SK-N-SH treated with all-trans-retinoic acid at 6 μM for 48 hours (cell line): Measurements from ENCODE around the gene TNRC6B.

Source experiments
- ATAC-seq: fragments of 200-7000 bp; cut with Tn5 transposase; 3 replicates; pipeline ENCODE4 v1.9.1; 2020; ENCODE audit warnings: mild to moderate bottlenecking, moderate library complexity
- ARNTL ChIP-seq: fragments of 450-650 bp; formaldehyde crosslinking; IDR thresholded peaks from 2 replicates; pipeline ENCODE4 v1.5.0; 2020; ENCODE audit warnings: low read depth, mild to moderate bottlenecking, moderate library complexity, borderline replicate concordance
- BACH2 ChIP-seq: fragments of 250-450 bp; sonication (Bioruptor Pico); IDR thresholded peaks from 2 replicates; pipeline ENCODE4 v1.9.0; 2021; ENCODE audit warnings: mild to moderate bottlenecking, borderline replicate concordance
- CREB5 ChIP-seq: fragments of 250-450 bp; sonication (Bioruptor Pico); IDR thresholded peaks from 2 replicates; pipeline ENCODE4 v1.5.1; 2020; ENCODE audit warnings: low read depth, mild to moderate bottlenecking, moderate library complexity
- CSDC2 ChIP-seq: fragments of 250-450 bp; sonication (Bioruptor Pico); IDR thresholded peaks from 2 replicates; pipeline ENCODE4 v1.5.0; 2020; ENCODE audit warnings: mild to moderate bottlenecking, moderate library complexity
- ESRRG ChIP-seq: fragments of 250-450 bp; sonication (Bioruptor Pico); IDR thresholded peaks from 2 replicates; pipeline ENCODE4 v1.6.1; 2021; ENCODE audit warnings: mild to moderate bottlenecking
- GLIS3 ChIP-seq: fragments of 250-450 bp; sonication (Bioruptor Pico); IDR thresholded peaks from 2 replicates; pipeline ENCODE4 v1.5.0; 2020; ENCODE audit warnings: mild to moderate bottlenecking, moderate library complexity
- OSR1 ChIP-seq: fragments of 250-450 bp; sonication (Bioruptor Pico); IDR thresholded peaks from 2 replicates; pipeline ENCODE4 v1.8.0; 2022; ENCODE audit warnings: moderate library complexity, mild to moderate bottlenecking, inconsistent platforms
- PATZ1 ChIP-seq: fragments of 250-450 bp; sonication (Bioruptor Pico); IDR thresholded peaks from 2 replicates; pipeline ENCODE4 v1.8.0; 2020; ENCODE audit warnings: mild to moderate bottlenecking, moderate library complexity, borderline replicate concordance
- POU6F1 ChIP-seq: fragments of 250-450 bp; sonication (Bioruptor Pico); IDR thresholded peaks from 2 replicates; pipeline ENCODE4 v1.8.0; 2021; ENCODE audit warnings: low read depth, mild to moderate bottlenecking, moderate library complexity, borderline replicate concordance
- PPARA ChIP-seq: fragments of 250-450 bp; sonication (Bioruptor Pico); IDR thresholded peaks from 2 replicates; pipeline ENCODE4 v1.5.0; 2020; ENCODE audit warnings: mild to moderate bottlenecking, borderline replicate concordance
- RARB ChIP-seq: fragments of 250-450 bp; sonication (Bioruptor Pico); IDR thresholded peaks from 2 replicates; pipeline ENCODE4 v1.8.0; 2021; ENCODE audit warnings: mild to moderate bottlenecking, moderate library complexity
- SNAI2 ChIP-seq: fragments of 250-450 bp; sonication (Bioruptor Pico); IDR thresholded peaks from 2 replicates; pipeline ENCODE4 v1.5.0; 2020; ENCODE audit warnings: mild to moderate bottlenecking, moderate library complexity
- TCF4 ChIP-seq: fragments of 250-450 bp; sonication (Bioruptor Pico); IDR thresholded peaks from 2 replicates; pipeline ENCODE4 v1.8.0; 2021; ENCODE audit warnings: mild to moderate bottlenecking, moderate library complexity, borderline replicate concordance
- TOX ChIP-seq: fragments of 250-450 bp; sonication (Bioruptor Pico); IDR thresholded peaks from 2 replicates; pipeline ENCODE4 v1.8.0; 2021; ENCODE audit warnings: mild to moderate bottlenecking, moderate library complexity, borderline replicate concordance
- ZC3H10 ChIP-seq: fragments of 250-450 bp; sonication (Bioruptor Pico); IDR thresholded peaks from 2 replicates; pipeline ENCODE4 v1.5.1; 2021; ENCODE audit warnings: mild to moderate bottlenecking, moderate library complexity
- ZFP3 ChIP-seq: fragments of 250-450 bp; sonication (Bioruptor Pico); IDR thresholded peaks from 2 replicates; pipeline ENCODE4 v1.5.0; 2020; ENCODE audit warnings: mild to moderate bottlenecking, moderate library complexity
- ZFP30 ChIP-seq: fragments of 450-650 bp; formaldehyde crosslinking; IDR thresholded peaks from 2 replicates; pipeline ENCODE4 v1.5.0; 2022; ENCODE audit warnings: mild to moderate bottlenecking, moderate library complexity
- ZNF565 ChIP-seq: fragments of 450-650 bp; formaldehyde crosslinking; conservative IDR thresholded peaks from 2 replicates; pipeline ENCODE4 v1.5.0; 2020; ENCODE audit warnings: low read depth, mild to moderate bottlenecking, moderate library complexity
- ZNF70 ChIP-seq: fragments of 450-650 bp; formaldehyde crosslinking; IDR thresholded peaks from 2 replicates; pipeline ENCODE4 v1.5.0; 2020; ENCODE audit warnings: mild to moderate bottlenecking, moderate library complexity
- ZNF8 ChIP-seq: fragments of 450-650 bp; formaldehyde crosslinking; IDR thresholded peaks from 2 replicates; pipeline ENCODE4 v1.5.0; 2020; ENCODE audit warnings: mild to moderate bottlenecking, moderate library complexity
- TF ChIP-seq, protein P1 (sequence below): fragments of 250-450 bp; sonication (Bioruptor Pico); IDR thresholded peaks from 2 replicates; pipeline ENCODE4 v1.5.0; 2020; ENCODE audit warnings: mild to moderate bottlenecking, moderate library complexity

TNRC6B gene

DNA sequence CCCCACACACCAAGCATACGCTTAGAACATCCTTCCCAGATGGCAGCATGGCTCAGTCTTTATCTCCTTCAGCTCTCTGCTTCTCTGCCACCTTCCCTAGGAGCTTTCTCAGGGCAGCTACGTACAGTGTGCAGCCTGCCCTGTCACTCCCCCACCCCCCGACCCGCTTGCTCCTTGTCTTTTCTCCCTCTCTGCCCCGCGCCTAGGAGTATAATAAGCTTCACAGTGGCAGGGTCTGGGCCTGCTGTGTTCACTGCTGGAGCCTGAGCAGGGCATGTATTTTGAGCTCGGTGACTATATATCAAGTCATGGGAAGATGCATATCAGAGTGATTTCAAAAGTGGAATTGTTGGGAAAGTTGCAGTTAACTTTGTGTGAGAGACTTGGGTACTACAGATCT, 112.8 kb downstream of the TNRC6B start:
- no peak for TF ChIP-seq ZNF565
- no peak for ATAC-seq

GRCh38 chr22:40294696-40295095, 117.0 kb downstream of the TNRC6B start:
- no peak for ATAC-seq
- no peak for TF ChIP-seq ZNF70
- no peak for TF ChIP-seq POU6F1 (CRISPR knock-in tag)
- TF ChIP-seq ZFP30 (CRISPR knock-in tag): no peak
- TF ChIP-seq OSR1 (CRISPR knock-in tag): no peak
- TF ChIP-seq ZFP3 (CRISPR knock-in tag): no peak
- no peak for TF ChIP-seq ZC3H10 (CRISPR knock-in tag)
- no peak for TF ChIP-seq ARNTL (CRISPR knock-in tag)
- TF ChIP-seq ZNF8 (CRISPR knock-in tag): no peak
- no peak for TF ChIP-seq TOX (CRISPR knock-in tag)
- TF ChIP-seq PPARA: no peak
- no peak for TF ChIP-seq SNAI2
- no peak for TF ChIP-seq TCF4 (CRISPR knock-in tag)
- TF ChIP-seq ESRRG (CRISPR knock-in tag): no peak
- no peak for TF ChIP-seq CREB5 (CRISPR knock-in tag)
- TF ChIP-seq RARB (CRISPR knock-in tag): no peak
- no peak for TF ChIP-seq ZNF565
- TF ChIP-seq, all 23 proteins: peak for 0

GRCh38 chr22:40300316-40300715, 122.6 kb downstream of the TNRC6B start:
- TF ChIP-seq, protein P1, sequence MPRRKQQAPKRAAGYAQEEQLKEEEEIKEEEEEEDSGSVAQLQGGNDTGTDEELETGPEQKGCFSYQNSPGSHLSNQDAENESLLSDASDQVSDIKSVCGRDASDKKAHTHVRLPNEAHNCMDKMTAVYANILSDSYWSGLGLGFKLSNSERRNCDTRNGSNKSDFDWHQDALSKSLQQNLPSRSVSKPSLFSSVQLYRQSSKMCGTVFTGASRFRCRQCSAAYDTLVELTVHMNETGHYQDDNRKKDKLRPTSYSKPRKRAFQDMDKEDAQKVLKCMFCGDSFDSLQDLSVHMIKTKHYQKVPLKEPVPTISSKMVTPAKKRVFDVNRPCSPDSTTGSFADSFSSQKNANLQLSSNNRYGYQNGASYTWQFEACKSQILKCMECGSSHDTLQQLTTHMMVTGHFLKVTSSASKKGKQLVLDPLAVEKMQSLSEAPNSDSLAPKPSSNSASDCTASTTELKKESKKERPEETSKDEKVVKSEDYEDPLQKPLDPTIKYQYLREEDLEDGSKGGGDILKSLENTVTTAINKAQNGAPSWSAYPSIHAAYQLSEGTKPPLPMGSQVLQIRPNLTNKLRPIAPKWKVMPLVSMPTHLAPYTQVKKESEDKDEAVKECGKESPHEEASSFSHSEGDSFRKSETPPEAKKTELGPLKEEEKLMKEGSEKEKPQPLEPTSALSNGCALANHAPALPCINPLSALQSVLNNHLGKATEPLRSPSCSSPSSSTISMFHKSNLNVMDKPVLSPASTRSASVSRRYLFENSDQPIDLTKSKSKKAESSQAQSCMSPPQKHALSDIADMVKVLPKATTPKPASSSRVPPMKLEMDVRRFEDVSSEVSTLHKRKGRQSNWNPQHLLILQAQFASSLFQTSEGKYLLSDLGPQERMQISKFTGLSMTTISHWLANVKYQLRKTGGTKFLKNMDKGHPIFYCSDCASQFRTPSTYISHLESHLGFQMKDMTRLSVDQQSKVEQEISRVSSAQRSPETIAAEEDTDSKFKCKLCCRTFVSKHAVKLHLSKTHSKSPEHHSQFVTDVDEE (CRISPR knock-in tag): no peak
- TF ChIP-seq PATZ1 (no peak), ARNTL (CRISPR knock-in tag) (no peak), BACH2 (no peak)
- TF ChIP-seq, all 23 proteins: peak for 0
- no peak for ATAC-seq

- no peak for ATAC-seq
- no peak for TF ChIP-seq OSR1 (CRISPR knock-in tag)
- no peak for TF ChIP-seq ZNF70
- TF ChIP-seq GLIS3 (CRISPR knock-in tag): no peak
- no peak for TF ChIP-seq CSDC2 (CRISPR knock-in tag)
- TF ChIP-seq CREB5 (CRISPR knock-in tag): no peak
- TF ChIP-seq POU6F1 (CRISPR knock-in tag): no peak
- no peak for TF ChIP-seq PATZ1
These were observed 123.4 kb downstream of the TNRC6B start for GRCh38 chr22:40300884-40301672.
